Osteocyte (in vitro differentiated cells): ENCODE measurements around the gene LRSAM1. TPM values are rescaled to one million over a fixed set of nuclear protein-coding genes. Genes with fewer than 3 reads are reported as not detected.

Experiments
- DNase-seq: peaks from one replicate; pipeline ENCODE4 v3.0.0; 2021; ENCODE audit warnings: mixed read lengths; ENCODE audit not compliant: unreplicated experiment; ENCODE audit errors: extremely low spot score
- H3K27ac Mint-ChIP-seq: one replicate; pipeline ENCODE4 v1.8.0; 2021; ENCODE audit warnings: mild to moderate bottlenecking, mixed read lengths; ENCODE audit not compliant: unreplicated experiment
- H3K27me3 Mint-ChIP-seq: one replicate; pipeline ENCODE4 v1.8.0; 2021; ENCODE audit warnings: mixed read lengths; ENCODE audit not compliant: unreplicated experiment
- H3K36me3 Mint-ChIP-seq: one replicate; pipeline ENCODE4 v1.8.0; 2021; ENCODE audit warnings: mixed read lengths; ENCODE audit not compliant: unreplicated experiment
- H3K4me1 Mint-ChIP-seq: one replicate; pipeline ENCODE4 v1.8.0; 2021; ENCODE audit warnings: mixed read lengths; ENCODE audit not compliant: unreplicated experiment
- H3K4me3 Mint-ChIP-seq: one replicate; pipeline ENCODE4 v1.8.0; 2021; ENCODE audit warnings: mild to moderate bottlenecking, moderate library complexity, mixed read lengths; ENCODE audit not compliant: unreplicated experiment
- H3K9me3 Mint-ChIP-seq: one replicate; pipeline ENCODE4 v1.8.0; 2021; ENCODE audit warnings: mixed read lengths; ENCODE audit not compliant: unreplicated experiment
- CTCF ChIP-seq: fragments of 200-600 bp; sonication (generic); IDR thresholded peaks from 2 replicates; pipeline ENCODE4 v1.5.0; 2021; ENCODE audit warnings: antibody characterized with exemption, mild to moderate bottlenecking, moderate library complexity
- total RNA-seq: library from RNA; stranded (reverse); gene quantifications from 2 replicates; pipeline ENCODE4 v1.2.1, GENCODE V29; 2021

Gene LRSAM1
- total RNA-seq, 1 donor from 2014 or later = 26.0 TPM

DNA sequence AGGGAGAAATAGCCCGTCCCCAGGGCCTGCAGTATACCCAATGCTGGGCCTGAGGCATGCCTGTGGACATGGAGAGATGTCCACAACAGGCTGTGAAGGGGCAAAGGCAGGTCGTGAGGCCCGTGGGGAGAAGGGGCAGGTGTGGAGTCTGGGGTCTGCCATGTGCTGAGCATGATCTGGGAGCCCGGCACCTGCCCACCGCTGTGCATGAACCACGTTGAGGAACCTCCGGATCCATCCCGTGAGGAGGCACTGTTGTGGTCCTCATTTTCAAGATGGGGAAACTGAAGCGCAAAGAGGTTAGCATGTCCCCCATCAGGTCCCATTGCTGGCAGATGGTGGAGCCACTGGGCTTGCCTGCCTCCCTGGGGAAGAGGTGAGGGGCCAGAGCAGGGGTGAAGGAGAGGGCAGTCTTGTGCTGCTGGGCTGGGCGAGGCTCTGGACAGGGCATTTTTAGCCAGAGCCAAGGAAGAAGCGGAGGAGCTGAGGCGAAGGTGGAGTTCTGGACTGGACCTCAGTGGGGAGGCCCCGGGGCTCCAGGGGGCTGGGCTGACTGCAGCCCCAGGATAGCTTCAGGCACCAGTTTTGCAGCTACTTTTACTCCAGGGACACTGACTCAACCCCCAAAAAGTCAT is 46.5 kb downstream of the LRSAM1 start:
- H3K27me3 Mint-ChIP-seq = no peaks in the 10 kb centered on the region
- no peaks in the 10 kb centered on the region for H3K9me3 Mint-ChIP-seq
- H3K4me1 Mint-ChIP-seq = peaks cover 21% of the 10 kb centered on the region
- DNase-seq = no peak
- TF ChIP-seq CTCF = no peak
- peaks cover 16% of the 10 kb centered on the region for H3K36me3 Mint-ChIP-seq
- peak overlapping the region; percentile 15 for H3K27ac Mint-ChIP-seq
- no peak overlapping the region for H3K4me3 Mint-ChIP-seq

GRCh38 chr9:127498298-127498697 is 47.0 kb downstream of the LRSAM1 start:
- Mint-ChIP-seq H3K4me1 (peaks cover 21% of the 10 kb centered on the region), H3K27me3 (no peaks in the 10 kb centered on the region), H3K4me3 (no peak overlapping the region), H3K27ac (no peak overlapping the region), H3K36me3 (peaks cover 16% of the 10 kb centered on the region), H3K9me3 (no peaks in the 10 kb centered on the region)
- no peak for TF ChIP-seq CTCF
- DNase-seq = no peak

- H3K27ac Mint-ChIP-seq = no peak overlapping the region
- no peak overlapping the region for H3K4me3 Mint-ChIP-seq
- H3K27me3 Mint-ChIP-seq = no peaks in the 10 kb centered on the region
- H3K9me3 Mint-ChIP-seq = no peaks in the 10 kb centered on the region
- no peak for TF ChIP-seq CTCF
- DNase-seq = no peak
- peaks cover 20% of the 10 kb centered on the region for H3K36me3 Mint-ChIP-seq
- peaks cover 20% of the 10 kb centered on the region for H3K4me1 Mint-ChIP-seq
Observed at GRCh38 chr9:127500399-127500798, 49.1 kb downstream of the LRSAM1 start.

DNA sequence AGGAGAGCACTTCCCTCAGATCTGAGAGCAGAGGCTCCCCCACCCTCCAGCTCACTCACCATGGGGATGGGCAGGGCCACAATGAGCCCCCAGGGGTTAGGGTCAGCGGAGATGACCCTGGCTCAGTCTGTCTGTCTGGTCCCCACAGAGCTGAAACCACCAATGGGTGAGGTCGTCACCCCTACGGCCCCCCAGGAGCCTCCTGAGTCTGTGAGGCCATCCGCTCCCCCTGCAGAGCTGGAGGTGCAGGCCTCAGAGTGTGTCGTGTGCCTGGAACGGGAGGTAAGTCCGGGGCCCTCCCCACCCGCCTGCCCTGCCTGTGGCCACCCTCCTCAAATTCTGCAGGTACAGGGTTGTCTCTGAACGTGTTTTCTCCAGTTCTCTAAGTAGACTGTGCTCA is 49.6 kb downstream of the LRSAM1 start:
- DNase-seq = no peak
- no peaks in the 10 kb centered on the region for H3K27me3 Mint-ChIP-seq
- no peak overlapping the region for H3K4me3 Mint-ChIP-seq
- peaks cover 15% of the 10 kb centered on the region for H3K4me1 Mint-ChIP-seq
- H3K27ac Mint-ChIP-seq = peak overlapping the region; percentile 27
- TF ChIP-seq CTCF = no peak
- no peaks in the 10 kb centered on the region for H3K9me3 Mint-ChIP-seq
- H3K36me3 Mint-ChIP-seq = peaks cover 18% of the 10 kb centered on the region

DNA sequence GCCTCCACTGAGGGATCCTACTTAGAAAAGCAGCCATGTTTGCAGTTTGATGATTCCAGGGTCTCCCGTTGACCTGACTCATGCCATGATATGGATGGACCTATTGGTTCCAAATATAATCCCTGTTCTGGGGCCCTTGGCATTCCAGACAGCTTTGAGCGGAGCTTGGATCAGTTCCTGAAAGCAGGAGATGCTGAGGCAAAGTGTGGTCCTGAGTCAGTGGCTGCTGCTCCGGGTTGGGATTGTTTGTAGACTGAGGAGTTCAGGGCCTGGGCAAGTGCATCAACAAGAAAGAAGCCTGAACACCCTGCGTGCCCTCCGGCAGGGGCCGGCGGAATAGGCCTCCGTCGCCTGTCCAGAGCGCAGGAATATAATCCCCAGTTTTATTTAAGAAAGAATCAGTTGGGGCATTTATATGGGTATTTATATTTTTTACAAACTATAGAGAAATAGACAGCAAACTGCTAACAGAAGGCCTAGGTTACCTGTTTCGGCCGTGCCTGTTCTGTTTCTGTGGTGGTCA is 50.6 kb downstream of the LRSAM1 start:
- no peaks in the 10 kb centered on the region for H3K27me3 Mint-ChIP-seq
- H3K4me3 Mint-ChIP-seq = no peak overlapping the region
- peaks cover 16% of the 10 kb centered on the region for H3K36me3 Mint-ChIP-seq
- no peak for DNase-seq
- no peaks in the 10 kb centered on the region for H3K9me3 Mint-ChIP-seq
- peaks cover 9% of the 10 kb centered on the region for H3K4me1 Mint-ChIP-seq
- peak overlapping the region; percentile 27 for H3K27ac Mint-ChIP-seq
- TF ChIP-seq CTCF = no peak
